Stomach (tissue), 9 donors: ENCODE results near the gene BCL2. TPM values are rescaled to one million over a fixed set of nuclear protein-coding genes. Genes with fewer than 3 reads are reported as not detected.

ENCODE experiments used
- DNase-seq, 2 donors: peaks; one replicate each; pipeline versions ENCODE4 v3.0.0 to v3.0.0-alpha.2; 2013 to 2019
- H3K27ac ChIP-seq, 5 donors: fragments of 200-600 bp in 4 of 5; sonication (generic) in 4 of 5; one replicate each; pipeline ENCODE4 v1.5.1; 2013 to 2019; ENCODE audit warnings: mild to moderate bottlenecking in 1 of 5, moderate library complexity in 1 of 5
- H3K27me3 ChIP-seq, 3 donors: fragments of 200-600 bp; sonication (generic); one replicate each; pipeline ENCODE4 v1.5.1; 2017 to 2019; ENCODE audit warnings: mixed run types in 1 of 3
- H3K36me3 ChIP-seq, 4 donors: fragments of 200-600 bp; sonication (generic); 1 replicate in 3 of 4; 2 replicates in 1 of 4; pipeline ENCODE4 v1.5.1; 2016 to 2019
- H3K4me1 ChIP-seq, 4 donors: fragments of 200-600 bp; sonication (generic); one replicate each; pipeline ENCODE4 v1.5.1; 2016 to 2019
- H3K4me3 ChIP-seq, 4 donors: fragments of 200-600 bp; sonication (generic) in 3 of 4; one replicate each; pipeline ENCODE4 v1.5.1; 2016 to 2019; ENCODE audit warnings: mild to moderate bottlenecking in 1 of 4
- H3K9me3 ChIP-seq, 4 donors: fragments of 200-600 bp; sonication (generic); one replicate each; pipeline ENCODE4 v1.5.1; 2016 to 2019
- CTCF ChIP-seq, 7 experiments: fragments of 450-650 bp in 4 of 7; fragments of 200-600 bp in 3 of 7; sonication (generic) in 3 of 7; IDR thresholded peaks; one replicate each; pipeline ENCODE4 v1.5.1; 2016 to 2019; ENCODE audit warnings: antibody characterized with exemption in 7 of 7, control low read depth in 2 of 7, mild to moderate bottlenecking in 1 of 7
- EP300 ChIP-seq: sonication (generic); formaldehyde crosslinking; IDR thresholded peaks from one replicate; pipeline ENCODE4 v1.6.1; 2017; ENCODE audit warnings: antibody characterized with exemption
- POLR2A ChIP-seq, 4 donors: fragments of 450-650 bp; IDR thresholded peaks; one replicate each; pipeline ENCODE4 v1.6.1; 2016; ENCODE audit warnings: antibody characterized with exemption in 4 of 4, control low read depth in 2 of 4, mild to moderate bottlenecking in 1 of 4, moderate library complexity in 1 of 4
- POLR2AphosphoS5 ChIP-seq, 3 donors: sonication (generic); formaldehyde crosslinking; IDR thresholded peaks; one replicate each; pipeline ENCODE4 v1.6.1; 2016; ENCODE audit warnings: antibody characterized with exemption in 3 of 3
- WGBS, 5 donors: extraction: QIAGEN DNeasy Blood & Tissue Kit in 3 of 5; methylation state at CpG; one replicate each; pipeline versions ENCODE4 v1.1.5 to v1.1.7; 2013 to 2018; 5-methylcytosine and 5-hydroxymethylcytosine counted together
- intact Hi-C: fragments of 100-400 bp; cut with DNase I; formaldehyde crosslinking; loops from one replicate; pipeline ENCODE4 v1.15.1; 2023; ENCODE audit warnings: low total_unique reads
- polyA plus RNA-seq, 3 donors: library from polyadenylated mRNA; stranded (reverse); fragments of 200-250 nt; gene quantifications; one replicate each; pipeline ENCODE4 v1.2.3, GENCODE V29; 2013
- total RNA-seq, 5 donors: library from RNA; depleted of rRNA; stranded (reverse); fragments of >200 nt; gene quantifications; one replicate each; pipeline versions ENCODE4 v1.1.0 to v1.2.3, GENCODE V29; 2014 to 2016
- donor health status: healthy with polysubstance abuse.
- donor health status: Bipolar disorder and iron deficiency.
- donor health status: healthy.

BCL2 gene
- total and polyA plus RNA-seq, 8 donors = 1.5 to 53.9 (median 6.0) TPM

GRCh38 chr18:63091671-63092364, 227.8 kb downstream of the BCL2 start:
- peaks cover 0 to 23% (median 0%) of the 10 kb centered on the region in 3 donors for H3K27me3 ChIP-seq
- intact Hi-C loops = no loop called here
- no peak overlapping the region for H3K27ac ChIP-seq
- H3K9me3 ChIP-seq = no peaks in the 10 kb centered on the region
- H3K4me3 ChIP-seq = no peak overlapping the region
- DNase-seq = no peak
- TF ChIP-seq POLR2A (IDR thresholded peaks at IDR 0.05) = no peak
- TF ChIP-seq CTCF (IDR thresholded peaks at IDR 0.05) = no peak
- no peak for TF ChIP-seq POLR2AphosphoS5 (IDR thresholded peaks at IDR 0.05)
- TF ChIP-seq EP300 = no peak
- H3K4me1 ChIP-seq = peaks cover 0 to 21% (median 0%) of the 10 kb centered on the region in 4 donors
- WGBS, 5 donors = 94 to 98% (median 96%) methylated on average over 4 of the region's 4 CpGs
- no peaks in the 10 kb centered on the region for H3K36me3 ChIP-seq

GRCh38 chr18:63090334-63090733, 229.2 kb downstream of the BCL2 start:
- peaks cover 0 to 18% (median 0%) of the 10 kb centered on the region in 4 donors for H3K4me1 ChIP-seq
- WGBS, 5 donors = 73 to 85% (median 82%) methylated on average over 12 of the region's 12 CpGs
- H3K4me3 ChIP-seq = no peak overlapping the region
- intact Hi-C loops = no loop called here
- H3K36me3 ChIP-seq = no peaks in the 10 kb centered on the region
- TF ChIP-seq CTCF (IDR thresholded peaks at IDR 0.05) = no peak
- H3K27ac ChIP-seq = peak overlapping the region in 1 of 5 donors; percentile 15
- peak in 1 of 2 donors; percentile 62 for DNase-seq
- peaks cover 0 to 16% (median 0%) of the 10 kb centered on the region in 3 donors for H3K27me3 ChIP-seq
- no peaks in the 10 kb centered on the region for H3K9me3 ChIP-seq

GRCh38 chr18:63089041-63089440, 230.5 kb downstream of the BCL2 start:
- no peak for TF ChIP-seq POLR2A (IDR thresholded peaks at IDR 0.05)
- TF ChIP-seq EP300 = no peak
- TF ChIP-seq POLR2AphosphoS5 (IDR thresholded peaks at IDR 0.05) = no peak
- no peak for TF ChIP-seq CTCF (IDR thresholded peaks at IDR 0.05)
- Histone ChIP-seq H3K4me1 (peaks cover 0 to 18% (median 0%) of the 10 kb centered on the region in 4 donors), H3K27me3 (peaks cover 0 to 16% (median 0%) of the 10 kb centered on the region in 3 donors), H3K27ac (no peak overlapping the region), H3K36me3 (no peaks in the 10 kb centered on the region), H3K9me3 (no peaks in the 10 kb centered on the region), H3K4me3 (no peak overlapping the region)
- 80 to 90% (median 86%) methylated on average over 11 of the region's 11 CpGs for WGBS, 5 donors
- intact Hi-C loops = no loop called here
- DNase-seq = no peak

GRCh38 chr18:63088262-63088661, 231.3 kb downstream of the BCL2 start:
- DNase-seq = no peak
- Histone ChIP-seq H3K4me1 (peaks cover 0 to 18% (median 0%) of the 10 kb centered on the region in 4 donors), H3K9me3 (no peaks in the 10 kb centered on the region), H3K4me3 (no peak overlapping the region), H3K36me3 (no peaks in the 10 kb centered on the region), H3K27me3 (peaks cover 0 to 16% (median 0%) of the 10 kb centered on the region in 3 donors), H3K27ac (no peak overlapping the region)
- no peak for TF ChIP-seq POLR2AphosphoS5 (IDR thresholded peaks at IDR 0.05)
- no peak for TF ChIP-seq POLR2A (IDR thresholded peaks at IDR 0.05)
- no peak for TF ChIP-seq EP300
- no peak for TF ChIP-seq CTCF (IDR thresholded peaks at IDR 0.05)
- intact Hi-C loops = no loop called here
- WGBS, 5 donors = 62 to 88% (median 77%) methylated on average over 7 of the region's 7 CpGs
